H1 (cell line): ENCODE results near the gene NUMB. TPM values are rescaled to one million over a fixed set of nuclear protein-coding genes. Genes with fewer than 3 reads are reported as not detected.

Source experiments
- CTCF ChIA-PET: fragments of 300-600 bp; sonication (Branson Sonifier 250); formaldehyde crosslinking; loops from one replicate; lab custom pipeline; 2021; ENCODE audit not compliant: partially characterized antibody; lab: Charles Lee
- POLR2A ChIA-PET: fragments of 300-600 bp; sonication (Branson Sonifier 250); formaldehyde crosslinking; loops from one replicate; lab custom pipeline; 2021; ENCODE audit warnings: inconsistent platforms; ENCODE audit not compliant: partially characterized antibody; lab: Charles Lee
- DNase-seq, 2 experiments: peaks; one replicate each; pipeline versions ENCODE4 v3.0.0 to v3.0.0-alpha.2; 2010 to 2022; ENCODE audit warnings: low spot score in 2 of 2, low read depth in 1 of 2, mixed read lengths in 1 of 2
- FAIRE-seq: peaks from 2 replicates; lab custom pipeline; 2011; peaks lifted over from hg19 to GRCh38; lab: Jason Lieb, UNC
- H2AFZ ChIP-seq: 2 replicates; pipeline ENCODE4 v1.8.1; 2012; ENCODE audit warnings: low read length, inconsistent platforms
- H2AK5ac ChIP-seq: 2 replicates; pipeline ENCODE4 v1.6.1; 2013; ENCODE audit warnings: low read depth, low read length
- H2BK120ac ChIP-seq: replicated peaks from 2 replicates; pipeline ENCODE3; 2013; ENCODE audit warnings: low read depth, low read length, inconsistent platforms
- H2BK12ac ChIP-seq: 2 replicates; pipeline ENCODE4 v1.6.1; 2013; ENCODE audit warnings: low read depth, low read length
- H2BK15ac ChIP-seq: 2 replicates; pipeline ENCODE4 v1.6.1; 2013; ENCODE audit warnings: low read length
- H2BK20ac ChIP-seq: 2 replicates; pipeline ENCODE4 v1.6.1; 2013; ENCODE audit warnings: low read length
- H2BK5ac ChIP-seq: 2 replicates; pipeline ENCODE4 v1.6.1; 2013; ENCODE audit warnings: low read depth, low read length
- H3K14ac ChIP-seq: 2 replicates; pipeline ENCODE4 v1.6.1; 2013; ENCODE audit warnings: inconsistent platforms; ENCODE audit not compliant: insufficient read length
- H3K18ac ChIP-seq: 2 replicates; pipeline ENCODE4 v1.6.1; 2013; ENCODE audit warnings: low read length; ENCODE audit errors: extremely low read depth
- H3K23ac ChIP-seq: 2 replicates; pipeline ENCODE4 v1.6.1; 2013; ENCODE audit warnings: inconsistent platforms; ENCODE audit not compliant: insufficient read length
- H3K23me2 ChIP-seq: 2 replicates; pipeline ENCODE4 v1.6.1; 2013; ENCODE audit warnings: low read depth, low read length
- H3K27ac ChIP-seq: 2 replicates; pipeline ENCODE4 v1.6.1; 2011; ENCODE audit warnings: low read depth, low read length, inconsistent platforms
- H3K27me3 ChIP-seq, 4 experiments: replicated peaks in 1 of 4; 1 replicate in 1 of 4; 2 replicates in 3 of 4; pipeline versions ENCODE4 v1.6.1 to v1.8.1; 2011 to 2013; ENCODE audit warnings: low read length in 3 of 4, mild to moderate bottlenecking in 3 of 4, inconsistent platforms in 2 of 4, mixed read lengths in 2 of 4, moderate library complexity in 1 of 4; ENCODE audit not compliant: control insufficient read depth in 3 of 4, insufficient read depth in 3 of 4; ENCODE audit errors: extremely low read depth in 1 of 4
- H3K36me3 ChIP-seq, 4 experiments: 2 replicates each; pipeline versions ENCODE4 v1.6.1 to v1.8.1; 2011 to 2013; ENCODE audit warnings: mild to moderate bottlenecking in 4 of 4, low read length in 3 of 4, moderate library complexity in 2 of 4, control low read depth in 1 of 4, inconsistent platforms in 1 of 4; ENCODE audit not compliant: insufficient read depth in 4 of 4, control insufficient read depth in 2 of 4
- H3K4ac ChIP-seq: replicated peaks from 2 replicates; pipeline ENCODE3; 2013; ENCODE audit warnings: low read length, low read depth, mixed read lengths, inconsistent platforms; ENCODE audit not compliant: insufficient read length
- H3K4me1 ChIP-seq, 4 experiments: replicated peaks in 1 of 4; 1 replicate in 1 of 4; 2 replicates in 3 of 4; pipeline versions ENCODE4 v1.6.1 to v1.8.1; 2011 to 2013; ENCODE audit warnings: low read length in 3 of 4, inconsistent platforms in 2 of 4, mixed read lengths in 1 of 4; ENCODE audit not compliant: insufficient read depth in 4 of 4, control insufficient read depth in 3 of 4
- H3K4me2 ChIP-seq, 2 experiments: 2 replicates each; pipeline versions ENCODE4 v1.6.1 to v1.8.1; 2011 to 2013; ENCODE audit warnings: low read depth in 2 of 2, low read length in 2 of 2, control low read depth in 1 of 2, inconsistent platforms in 1 of 2, mild to moderate bottlenecking in 1 of 2; ENCODE audit not compliant: insufficient read depth in 1 of 2
- H3K4me3 ChIP-seq, 4 experiments: fragments of 200-600, 300-600 bp in 1 of 4; sonication (generic), shearing (Covaris generic), sonication (Bioruptor Twin) in 1 of 4; 2 replicates each; pipeline versions ENCODE4 v1.5.1 to v1.8.1; 2011 to 2016; ENCODE audit warnings: low read length in 4 of 4, low read depth in 3 of 4, control low read depth in 2 of 4, inconsistent platforms in 2 of 4, mild to moderate bottlenecking in 2 of 4, mixed read lengths in 1 of 4, moderate library complexity in 1 of 4; ENCODE audit not compliant: insufficient read depth in 2 of 4; ENCODE audit errors: extremely low read depth in 1 of 4
- H3K56ac ChIP-seq: replicated peaks from 2 replicates; pipeline ENCODE3; 2013; ENCODE audit warnings: low read depth, mild to moderate bottlenecking, mixed read lengths, low read length, inconsistent platforms; ENCODE audit not compliant: insufficient read length
- H3K79me1 ChIP-seq: 2 replicates; pipeline ENCODE4 v1.6.1; 2013; ENCODE audit warnings: low read depth, low read length, control low read depth
- H3K79me2 ChIP-seq, 2 experiments: 2 replicates each; pipeline versions ENCODE4 v1.6.1 to v1.8.1; 2012 to 2013; ENCODE audit warnings: low read length in 2 of 2, mild to moderate bottlenecking in 2 of 2, inconsistent platforms in 1 of 2; ENCODE audit not compliant: insufficient read depth in 2 of 2, control insufficient read depth in 1 of 2
- H3K9ac ChIP-seq, 4 experiments: replicated peaks in 1 of 4; 1 replicate in 1 of 4; 2 replicates in 3 of 4; pipeline versions ENCODE4 v1.6.1 to v1.8.1; 2011 to 2013; ENCODE audit warnings: low read depth in 3 of 4, low read length in 3 of 4, control low read depth in 2 of 4, mild to moderate bottlenecking in 2 of 4, moderate library complexity in 2 of 4, inconsistent platforms in 1 of 4; ENCODE audit errors: extremely low read depth in 1 of 4
- H3K9me3 ChIP-seq, 2 experiments: 2 replicates each; pipeline versions ENCODE4 v1.6.1 to v1.8.1; 2012 to 2013; ENCODE audit warnings: mild to moderate bottlenecking in 2 of 2, moderate library complexity in 2 of 2, control low read depth in 1 of 2, inconsistent platforms in 1 of 2, low read depth in 1 of 2, low read length in 1 of 2, mixed read lengths in 1 of 2; ENCODE audit not compliant: insufficient read depth in 2 of 2
- H4K20me1 ChIP-seq, 2 experiments: replicated peaks in 1 of 2; 2 replicates each; pipeline versions ENCODE3 to v1.8.1; 2011 to 2013; ENCODE audit warnings: inconsistent platforms in 2 of 2, low read length in 2 of 2, mild to moderate bottlenecking in 1 of 2; ENCODE audit not compliant: insufficient read depth in 2 of 2, control insufficient read depth in 1 of 2
- H4K5ac ChIP-seq: 2 replicates; pipeline ENCODE4 v1.6.1; 2013; ENCODE audit warnings: low read length, low read depth, mixed read lengths, inconsistent platforms; ENCODE audit not compliant: insufficient read length
- H4K8ac ChIP-seq: 2 replicates; pipeline ENCODE4 v1.8.0; 2013; ENCODE audit warnings: mild to moderate bottlenecking, moderate library complexity, low read length, inconsistent platforms; ENCODE audit not compliant: insufficient read depth; ENCODE audit errors: extremely low read depth
- H4K91ac ChIP-seq: replicated peaks from 2 replicates; pipeline ENCODE3; 2013; ENCODE audit warnings: low read length, mixed read lengths, inconsistent platforms; ENCODE audit not compliant: insufficient read length
- E2F6 ChIP-seq: IDR thresholded peaks from 2 replicates; pipeline ENCODE4 v1.6.1; 2012; ENCODE audit warnings: inconsistent platforms
- FOSL1 ChIP-seq: IDR thresholded peaks from 2 replicates; pipeline ENCODE4 v1.6.1; 2011; ENCODE audit warnings: mild to moderate bottlenecking, low read depth, low read length, moderate library complexity; ENCODE audit not compliant: insufficient read depth
- KDM5A ChIP-seq: fragments of 200-600 bp; IDR thresholded peaks from 2 replicates; pipeline ENCODE4 v1.7.1; 2012; ENCODE audit warnings: mild to moderate bottlenecking, low read length, inconsistent platforms, mixed read lengths
- NANOG ChIP-seq: IDR thresholded peaks from 2 replicates; pipeline ENCODE4 v1.6.1; 2011; ENCODE audit warnings: low read length, low read depth, mild to moderate bottlenecking, inconsistent platforms; ENCODE audit not compliant: insufficient read depth, poor library complexity, severe bottlenecking
- PHF8 ChIP-seq: fragments of 200-600 bp; sonication (generic); conservative IDR thresholded peaks from 2 replicates; pipeline ENCODE4 v1.7.1; 2012; ENCODE audit warnings: low read depth, mild to moderate bottlenecking, inconsistent platforms, low read length, moderate library complexity
- TBP ChIP-seq: IDR thresholded peaks from 2 replicates; pipeline ENCODE4 v1.6.1; 2011; ENCODE audit warnings: low read depth, low read length, improper control_type of control experiment
- WGBS, 2 experiments: shearing (Covaris generic) in 1 of 2; methylation state at CpG; one replicate each; pipeline versions ENCODE4 v1.1.6 to v1.1.7; 2013 to 2015; ENCODE audit warnings: low lambda C conversion rate in 2 of 2, mixed read lengths in 2 of 2, inconsistent platforms in 1 of 2, low coverage in 1 of 2, missing lambda C conversion rate in 1 of 2; ENCODE audit not compliant: insufficient replicate concordance in 2 of 2, insufficient coverage in 1 of 2, insufficient read length in 1 of 2; ENCODE audit errors: extremely low coverage in 1 of 2, missing lambda C conversion rate in 1 of 2; 5-methylcytosine and 5-hydroxymethylcytosine counted together
- polyA plus RNA-seq, 7 experiments: library from polyadenylated mRNA; depleted of rRNA in 3 of 7; stranded (reverse) in 5 of 7; unstranded in 2 of 7; fragments of >200 nt in 5 of 7; fragments of 200-250 nt in 2 of 7; gene quantifications; 1 replicate in 5 of 7; 2 replicates in 1 of 7; 4 replicates in 1 of 7; pipeline versions ENCODE4 v1.2.1 to v1.2.3, GENCODE V29; 2011 to 2013; ENCODE audit warnings: missing spikeins in 2 of 7, mixed read lengths in 2 of 7
- total RNA-seq: library from RNA; stranded (reverse); fragmentation: NEBNext Ultra II Directional; extraction: Animal tissue kit (Norgen Biotek cat#: 25700); gene quantifications from 2 replicates; pipeline ENCODE4 v1.2.1, GENCODE V29; 2021

Gene NUMB
- total and polyA plus RNA-seq, 2 of the 8 experiments (the other 6 are each of a cell fraction or from before 2014, with no cell fraction given): 54.3 to 78.1 TPM

GRCh38 chr14:73403181-73403752, 55.1 kb downstream of the NUMB start:
- no peaks in the 10 kb centered on the region for H3K79me1 ChIP-seq
- no peak overlapping the region for H3K4me2 ChIP-seq
- 0 out of 4 replicates have a peak, but pooled peaks cover 0 to 7% of the 10 kb centered on the region in 2 experiments for H3K79me2 ChIP-seq
- no peak overlapping the region for H3K23ac ChIP-seq
- H3K56ac ChIP-seq: no peak overlapping the region
- TF ChIP-seq NANOG (no peak), E2F6 (no peak), KDM5A (no peak), PHF8 (no peak), TBP (no peak), FOSL1 (no peak)
- 93% methylated on average over 4 of the region's 4 CpGs; no CpG with 5 or more reads in 1 of the 2 experiments for WGBS, 2 experiments
- H3K9me3 ChIP-seq: no peaks in the 10 kb centered on the region
- H3K4me3 ChIP-seq: no peak overlapping the region
- H2AK5ac ChIP-seq: no peak overlapping the region
- DNase-seq (no peak), FAIRE-seq (no peak)
- H4K5ac ChIP-seq: no peak overlapping the region
- no peaks in the 10 kb centered on the region for H3K36me3 ChIP-seq
- no peak overlapping the region for H3K9ac ChIP-seq
- H4K20me1 ChIP-seq: peaks cover 3% of the 10 kb centered on the region in 2 experiments
- H4K8ac ChIP-seq: no peak overlapping the region
- no peak overlapping the region for H4K91ac ChIP-seq
- H3K4me1 ChIP-seq: no peaks in the 10 kb centered on the region
- H2BK12ac ChIP-seq: no peak overlapping the region
- H3K27me3 ChIP-seq: no peaks in the 10 kb centered on the region
- no peak overlapping the region for H2BK20ac ChIP-seq
- no peak overlapping the region for H2BK15ac ChIP-seq
- no peak overlapping the region for H3K18ac ChIP-seq
- no peaks in the 10 kb centered on the region for H3K23me2 ChIP-seq
- CTCF ChIA-PET: interaction anchor here (0.8 to 1.5 kb wide), 2 partner anchors 9 to 35 kb away, joined by 3 read pairs; no protein-coding TSS in a partner anchor
- H2BK5ac ChIP-seq: no peak overlapping the region
- no peak overlapping the region for H3K27ac ChIP-seq
- POLR2A ChIA-PET: interaction anchor here (1.6 kb wide), 1 partner anchor 55 kb away, joined by 4 read pairs; the partner anchor contains the start of gene NUMB
- H2AFZ ChIP-seq: no peak overlapping the region
- no peak overlapping the region for H3K14ac ChIP-seq
- no peak overlapping the region for H2BK120ac ChIP-seq
- no peak overlapping the region for H3K4ac ChIP-seq
